ENCODE measurements around the gene DHX16. TPM values are rescaled to one million over a fixed set of nuclear protein-coding genes. Genes with fewer than 3 reads are reported as not detected.
"Not testable (repeated sequence)": the region's sequence is repeated elsewhere in the genome, so short reads cannot be mapped to it uniquely, and the experiment has no call there.

Gene DHX16
- 31.5 TPM for total RNA-seq

DNA sequence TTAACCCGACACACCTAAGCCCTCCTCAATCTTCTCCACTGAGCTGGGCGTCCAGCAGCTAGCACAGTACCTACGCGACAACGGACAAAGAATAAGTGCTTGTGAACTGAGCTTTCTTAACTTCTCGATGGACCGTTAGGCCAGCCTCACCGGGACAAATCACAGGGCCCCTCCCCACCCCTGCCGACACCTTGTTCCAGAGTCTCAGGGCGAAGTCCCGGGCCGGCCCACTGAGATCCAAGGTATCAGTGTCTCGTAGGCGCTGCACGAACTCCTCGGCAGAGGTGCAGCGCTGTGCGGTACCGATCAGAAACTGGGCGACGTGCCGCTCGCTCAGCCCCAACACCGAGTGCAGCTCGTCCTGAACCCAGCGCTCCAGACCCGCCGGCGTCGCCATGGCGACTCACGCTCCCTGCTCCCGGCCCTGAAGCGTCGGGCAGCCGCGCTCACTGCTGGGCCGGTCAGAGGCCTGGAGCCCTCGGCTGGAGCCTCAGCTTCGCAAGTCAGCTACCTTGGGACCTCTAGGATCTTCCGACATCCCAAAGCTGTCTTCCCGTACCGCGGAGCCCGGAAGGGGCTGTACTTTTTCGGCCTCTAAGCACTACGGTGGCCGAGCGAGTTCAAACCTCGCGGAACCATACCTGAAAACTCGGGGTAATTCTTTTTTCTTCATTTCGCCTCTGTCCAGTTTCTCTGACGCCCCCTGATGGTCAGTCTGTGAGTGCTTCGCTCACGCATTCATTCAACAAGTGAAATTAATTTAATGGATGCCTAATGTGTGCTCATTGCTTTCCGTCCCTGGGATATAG, at the start of gene DHX16:
TSS of gene DHX16 (minus strand) at position 562 of the 809 bp plus-strand sequence. CDS start at position 397, 165 bp downstream.
- DNase-seq (ENCODE audit: low spot score) = peak; percentile 96

DNA sequence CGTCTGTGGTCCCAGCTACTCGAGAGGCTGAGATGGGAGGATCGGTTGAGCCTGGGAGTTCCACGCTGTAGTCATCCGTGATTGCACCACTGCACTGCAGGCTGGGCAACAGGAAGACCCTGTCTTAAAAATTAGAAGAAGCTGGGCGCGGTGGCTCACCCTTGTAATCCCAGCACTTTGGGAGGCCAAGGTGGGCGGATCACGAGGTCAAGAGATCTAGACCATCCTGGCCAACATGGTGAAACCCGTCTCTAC, 49.1 kb upstream of the DHX16 start:
- DNase-seq (ENCODE audit: low spot score) = not testable (repeated sequence)

DNA sequence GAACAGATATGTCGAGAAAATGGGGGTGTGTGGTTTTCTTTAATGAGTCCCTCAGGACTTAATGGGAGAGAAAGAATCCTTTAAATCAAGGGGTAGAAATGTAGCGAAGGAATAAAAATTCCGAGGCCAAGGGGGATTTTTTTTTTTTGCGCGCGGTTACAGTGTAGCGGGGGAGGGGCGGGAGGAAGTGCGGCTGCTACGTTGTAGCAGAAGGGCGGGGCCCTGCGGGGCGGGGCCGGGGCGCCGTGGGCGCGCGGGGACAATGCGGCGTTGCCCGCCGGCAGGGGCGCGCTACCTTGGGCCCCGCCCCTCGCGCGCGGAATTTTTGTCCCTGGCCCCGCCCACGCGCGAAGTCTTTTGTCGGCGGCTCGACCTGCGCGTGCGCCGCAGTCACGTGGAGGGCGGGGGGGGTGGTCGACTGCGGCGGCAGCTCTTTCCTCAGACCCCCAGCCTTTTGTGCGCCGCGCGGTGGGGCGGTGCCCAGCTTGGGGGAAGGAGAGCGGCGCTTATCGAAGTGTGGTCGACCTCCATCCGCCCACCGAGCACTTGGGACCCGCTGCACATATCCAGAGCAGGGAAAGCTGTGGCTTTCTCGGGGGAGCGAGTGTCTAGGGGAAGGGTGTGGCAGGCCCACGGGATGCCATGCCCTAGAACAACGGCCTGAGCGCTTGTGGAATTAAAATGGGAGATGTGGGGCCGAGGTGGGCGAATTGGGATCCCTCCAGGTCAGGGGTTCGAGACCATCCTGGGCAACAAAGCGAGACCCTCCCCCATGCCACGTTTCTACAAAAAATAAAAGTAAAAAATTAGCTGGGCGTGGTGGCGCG, 48.6 kb upstream of the DHX16 start:
- DNase-seq (ENCODE audit: low spot score) = peak; percentile 92

DNA sequence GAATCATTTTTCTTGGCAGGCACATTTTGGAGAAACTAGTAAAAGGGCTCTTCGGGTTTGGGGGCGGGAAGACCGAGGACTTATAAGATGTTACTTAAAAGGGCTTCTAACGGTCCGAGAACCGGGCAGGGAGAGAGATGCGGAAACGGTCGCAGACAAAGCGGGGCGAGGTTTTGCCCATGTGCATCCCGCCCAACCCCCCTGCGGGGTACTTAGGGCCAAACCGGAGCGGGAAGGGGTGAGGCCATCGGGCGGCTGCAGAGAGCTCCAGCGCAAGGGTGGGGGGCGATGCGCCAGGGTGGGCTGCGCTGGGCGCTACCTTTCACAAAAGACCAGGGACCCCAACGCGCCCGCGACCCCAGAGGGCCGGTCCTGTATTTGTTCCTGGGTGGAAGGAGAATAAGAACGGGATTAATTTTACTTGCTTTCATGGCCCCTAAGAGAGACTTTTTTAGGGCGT, 48.0 kb upstream of the DHX16 start:
- DNase-seq (ENCODE audit: low spot score) = peak; percentile 83

DNA sequence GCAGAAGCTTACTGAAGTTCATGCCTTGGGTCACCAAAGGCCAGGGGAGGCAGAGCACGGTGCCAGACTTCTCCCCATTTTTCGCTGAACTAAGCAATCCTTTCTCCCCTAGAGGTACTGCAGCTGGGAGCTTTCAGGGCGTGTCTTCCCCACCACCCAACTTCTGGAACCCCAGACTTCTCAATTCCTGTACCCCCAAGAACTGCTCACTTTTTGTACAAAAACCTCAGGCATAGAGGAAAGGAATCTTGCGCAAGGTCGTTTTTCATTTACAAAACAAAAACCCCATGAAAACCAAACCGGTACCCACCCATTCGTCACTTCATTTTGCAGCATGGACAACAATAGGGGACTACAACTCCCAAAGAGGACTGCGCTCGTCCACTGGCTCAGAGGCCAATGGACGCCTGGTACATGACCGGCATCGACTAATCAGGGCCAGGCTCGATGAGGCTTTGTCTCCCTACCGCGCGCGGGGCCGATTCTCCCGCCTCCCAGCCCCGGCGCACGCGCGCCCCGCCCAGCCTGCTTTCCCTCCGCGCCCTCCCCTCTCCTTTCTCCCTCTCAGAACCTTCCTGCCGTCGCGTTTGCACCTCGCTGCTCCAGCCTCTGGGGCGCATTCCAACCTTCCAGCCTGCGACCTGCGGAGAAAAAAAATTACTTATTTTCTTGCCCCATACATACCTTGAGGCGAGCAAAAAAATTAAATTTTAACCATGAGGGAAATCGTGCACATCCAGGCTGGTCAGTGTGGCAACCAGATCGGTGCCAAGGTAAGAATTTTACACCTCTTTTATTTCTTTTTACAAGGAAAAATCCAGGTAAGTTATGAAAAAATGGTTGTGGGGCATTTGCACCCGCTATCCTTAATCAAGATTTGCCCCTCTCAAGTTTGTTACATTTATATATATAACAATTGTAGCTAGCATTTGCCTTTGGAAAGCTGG, 47.3 kb upstream of the DHX16 start, which contains the start of gene TUBB:
TSS of gene TUBB (plus strand) at position 562 of the 947 bp plus-strand sequence. CDS start at position 717, 155 bp downstream.
- peak; percentile 97 for DNase-seq (ENCODE audit: low spot score)

DNA sequence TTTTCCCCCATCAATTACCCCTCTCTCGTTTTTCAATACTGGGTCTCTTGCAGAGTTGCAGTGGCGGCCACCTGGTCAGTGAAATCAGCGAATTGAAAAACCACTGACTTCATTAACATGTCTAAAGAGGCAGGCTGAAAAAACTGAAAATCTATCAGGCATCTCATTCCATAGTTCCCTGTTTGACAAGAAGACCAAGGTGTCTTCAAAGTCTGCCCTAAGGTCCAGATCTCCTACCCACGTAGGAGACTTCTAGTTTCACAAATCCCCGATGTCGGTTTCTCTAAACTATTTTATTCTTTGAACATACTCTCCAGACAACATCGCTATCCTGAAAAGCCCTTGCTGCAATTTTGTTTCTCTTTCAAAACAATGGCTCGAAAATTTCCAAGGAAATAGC, 46.5 kb upstream of the DHX16 start:
- no peak for DNase-seq (ENCODE audit: low spot score)

DNA sequence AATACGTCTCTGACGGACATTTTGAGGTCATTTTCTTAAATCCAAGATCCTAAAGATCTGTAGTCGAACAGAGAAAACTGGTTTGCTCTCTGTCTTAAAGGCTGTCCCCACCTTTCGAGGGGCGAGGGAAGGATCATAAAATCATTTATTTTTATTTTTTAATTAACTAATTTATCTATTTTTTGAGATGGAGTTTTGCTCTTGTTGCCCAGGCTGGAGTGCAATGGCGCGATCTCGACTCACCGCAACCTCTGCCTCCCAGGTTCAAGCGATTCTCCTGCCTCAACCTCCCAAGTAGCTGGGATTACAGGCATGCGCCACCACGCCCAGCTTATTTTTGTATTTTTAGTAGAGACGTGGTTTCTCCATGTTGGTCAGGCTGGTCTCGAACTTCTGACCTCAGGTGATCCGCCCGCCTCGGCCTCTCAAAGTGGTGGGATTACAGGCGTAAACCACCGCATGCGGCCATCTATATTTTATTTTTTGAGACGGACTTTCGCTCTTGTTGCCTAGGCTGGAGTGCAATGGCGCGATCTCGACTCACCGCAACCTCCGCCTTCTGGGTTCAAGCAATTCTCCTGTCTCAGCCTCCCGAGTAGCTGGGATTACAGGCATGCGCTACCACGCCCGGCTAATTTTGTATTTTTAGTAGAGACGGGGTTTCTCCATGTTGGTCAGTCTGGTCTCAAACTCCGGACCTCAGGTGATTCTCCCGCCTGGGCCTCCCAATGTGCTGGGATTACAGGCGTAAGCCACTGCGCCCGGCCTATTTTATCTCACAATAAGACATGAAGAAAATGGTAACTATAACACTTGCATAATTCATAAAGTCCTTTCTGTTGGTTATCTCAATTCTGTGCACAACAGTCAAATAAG, 45.3 kb upstream of the DHX16 start:
- not testable (repeated sequence) for DNase-seq (ENCODE audit: low spot score)

DNA sequence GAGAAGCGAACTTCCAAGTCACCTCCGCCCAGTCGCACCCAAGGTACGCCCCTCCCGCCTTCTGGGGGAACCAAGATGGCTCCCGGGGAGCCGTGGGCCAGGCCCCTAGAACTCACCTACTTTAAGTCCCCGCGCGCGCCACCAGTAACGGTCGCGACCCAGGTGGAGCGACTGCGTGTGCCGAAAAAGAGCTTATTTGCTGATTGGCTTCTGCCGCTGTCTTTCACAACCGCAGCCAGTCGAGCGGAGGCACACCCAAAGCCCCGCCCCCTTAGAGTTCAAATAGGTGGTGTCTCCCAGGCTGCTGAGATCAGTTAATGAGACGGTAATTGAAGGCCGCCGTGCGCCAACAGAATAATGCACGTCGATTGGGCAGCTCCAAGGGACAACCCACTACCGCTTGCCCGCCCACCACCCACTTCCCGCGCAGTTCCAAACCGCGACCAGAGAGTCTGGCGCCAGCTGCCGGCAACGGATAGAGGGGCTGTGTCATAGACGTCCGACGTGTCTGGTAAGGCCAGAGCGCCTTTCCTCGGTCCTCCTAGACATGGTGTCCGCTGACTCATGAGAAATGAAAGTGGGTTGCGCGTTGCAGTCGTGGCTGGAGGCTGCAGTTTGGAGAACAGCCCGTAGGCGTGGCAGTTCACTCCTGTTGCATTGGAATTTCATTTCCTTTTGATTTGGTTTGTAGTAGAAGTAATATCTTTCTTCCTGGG, 44.5 kb upstream of the DHX16 start, which contains the start of gene MDC1:
TSS of gene MDC1 (minus strand) at position 153 of the 716 bp plus-strand sequence. CDS start 2,106 bp downstream, outside the sequence.
- peak; percentile 99 for DNase-seq (ENCODE audit: low spot score)

DNA sequence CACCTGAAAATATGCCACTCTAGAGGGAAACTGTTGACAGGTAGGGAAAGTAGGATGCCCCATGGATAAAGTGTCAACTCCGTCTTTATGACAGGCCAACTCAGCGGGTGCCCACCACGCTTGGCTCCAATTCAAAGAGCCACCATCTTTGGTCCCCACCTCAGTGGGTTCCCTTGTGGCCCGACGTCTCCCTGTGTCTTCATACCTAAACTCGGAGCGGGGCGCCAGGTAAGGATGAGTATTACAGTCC, 44.0 kb upstream of the DHX16 start:
- no peak for DNase-seq (ENCODE audit: low spot score)

DNA sequence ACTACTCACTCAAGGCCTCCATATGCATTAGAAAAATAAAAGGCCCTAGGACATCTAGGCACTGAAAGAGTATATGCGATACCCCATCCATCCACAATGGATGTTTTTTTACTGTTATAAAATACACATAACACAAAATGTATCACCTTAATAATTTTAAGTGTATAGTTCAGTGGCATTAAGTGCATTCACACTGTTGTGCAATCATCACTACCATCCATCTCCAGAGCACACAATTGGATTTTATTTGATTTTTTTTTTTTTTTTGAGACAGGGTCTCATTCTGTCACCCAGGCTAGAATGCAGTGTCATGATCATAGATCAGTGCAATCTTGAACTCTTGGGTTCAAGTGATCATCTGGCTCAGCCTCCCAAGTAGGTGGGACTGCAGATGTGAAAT, 41.5 kb upstream of the DHX16 start:
- no peak for DNase-seq (ENCODE audit: low spot score)

DNA sequence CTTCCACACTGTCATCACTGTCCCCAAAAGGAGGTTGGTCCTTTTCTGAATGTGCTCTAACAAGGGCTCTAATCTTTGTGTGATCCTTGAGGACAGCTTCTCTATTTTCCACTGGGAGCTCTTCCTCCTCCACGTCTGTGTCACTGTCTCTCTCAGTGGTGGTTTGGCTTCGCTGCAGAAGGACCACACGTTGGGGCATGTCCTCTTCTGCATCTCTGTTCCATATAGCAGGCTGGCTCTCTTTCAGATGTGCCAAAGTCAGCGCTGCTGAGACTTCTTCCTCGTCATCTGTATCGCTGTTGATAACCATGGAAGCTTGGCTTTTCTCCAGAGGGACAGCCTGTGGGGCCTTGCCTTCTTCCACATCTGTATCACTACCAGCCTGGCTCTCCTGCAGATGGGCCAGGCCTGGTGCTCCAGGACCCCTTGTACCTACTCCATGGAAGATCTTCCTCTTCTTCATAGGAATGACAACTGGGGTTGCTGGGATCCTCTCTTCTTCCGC, 39.7 kb upstream of the DHX16 start:
- no peak for DNase-seq (ENCODE audit: low spot score)

DNA sequence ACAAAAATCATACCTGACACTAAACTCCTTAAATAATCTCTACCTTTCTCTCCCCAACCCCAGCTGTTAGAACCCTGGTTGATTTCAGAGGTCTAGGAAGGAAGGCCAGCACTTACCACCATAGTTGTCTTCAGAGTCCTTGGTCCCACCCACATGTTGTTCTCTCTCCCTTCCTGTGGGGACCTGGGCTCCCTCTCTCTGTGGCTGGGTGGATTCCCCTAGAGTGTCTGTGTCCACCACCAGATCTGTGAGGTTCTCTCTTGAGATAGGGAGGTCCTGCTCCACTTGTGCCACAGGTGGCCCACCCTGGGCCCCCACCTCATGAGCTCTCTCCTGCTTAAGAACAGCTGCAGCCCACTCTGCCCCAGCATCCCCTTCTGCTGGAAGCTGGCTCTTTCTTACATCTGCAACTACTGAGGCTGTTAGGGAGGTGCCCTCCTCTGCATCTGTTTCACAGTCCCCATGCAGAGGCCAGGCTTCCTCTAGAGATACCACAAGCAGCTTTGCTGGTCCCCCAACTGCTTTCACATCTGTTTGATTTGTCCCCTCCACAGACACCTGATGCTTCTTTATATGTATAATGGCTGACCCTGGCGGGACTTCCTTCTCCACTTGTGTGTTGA, 39.1 kb upstream of the DHX16 start:
- no peak for DNase-seq (ENCODE audit: low spot score)

DNA sequence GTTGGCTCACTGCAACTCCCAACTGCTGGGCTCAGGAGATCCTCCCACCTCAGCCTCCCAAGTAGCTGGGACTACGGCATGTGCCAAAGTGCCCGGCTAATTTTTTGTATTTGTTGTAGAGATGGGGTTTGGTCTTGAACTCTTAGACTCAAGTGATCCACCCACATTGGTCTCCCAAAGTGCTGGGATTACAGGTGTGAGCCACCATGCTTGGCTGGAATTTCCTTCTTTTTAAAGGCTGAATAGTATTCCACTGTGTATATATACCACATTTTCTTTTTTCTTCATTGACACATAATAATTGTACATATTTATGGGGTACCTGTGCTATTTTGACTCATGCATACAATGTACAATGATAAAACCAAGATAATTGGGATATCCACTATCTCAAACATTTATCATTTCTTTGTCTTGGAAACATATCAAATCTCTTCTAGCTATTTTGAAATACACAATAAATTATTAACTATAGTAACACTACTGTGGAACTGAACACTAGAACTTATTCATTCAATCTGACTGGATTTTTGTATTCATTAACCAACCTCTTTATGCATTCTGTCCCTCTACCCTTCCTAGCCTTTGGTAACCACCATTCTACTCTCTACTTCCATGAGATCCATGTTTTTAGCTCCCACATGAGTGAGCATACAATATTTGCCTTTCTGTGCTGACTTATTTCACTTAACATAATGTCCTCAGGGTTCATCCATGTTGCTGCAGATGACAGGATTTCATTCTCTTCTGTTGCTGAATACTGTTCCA, 36.5 kb upstream of the DHX16 start:
- DNase-seq (ENCODE audit: low spot score) = no peak

DNA sequence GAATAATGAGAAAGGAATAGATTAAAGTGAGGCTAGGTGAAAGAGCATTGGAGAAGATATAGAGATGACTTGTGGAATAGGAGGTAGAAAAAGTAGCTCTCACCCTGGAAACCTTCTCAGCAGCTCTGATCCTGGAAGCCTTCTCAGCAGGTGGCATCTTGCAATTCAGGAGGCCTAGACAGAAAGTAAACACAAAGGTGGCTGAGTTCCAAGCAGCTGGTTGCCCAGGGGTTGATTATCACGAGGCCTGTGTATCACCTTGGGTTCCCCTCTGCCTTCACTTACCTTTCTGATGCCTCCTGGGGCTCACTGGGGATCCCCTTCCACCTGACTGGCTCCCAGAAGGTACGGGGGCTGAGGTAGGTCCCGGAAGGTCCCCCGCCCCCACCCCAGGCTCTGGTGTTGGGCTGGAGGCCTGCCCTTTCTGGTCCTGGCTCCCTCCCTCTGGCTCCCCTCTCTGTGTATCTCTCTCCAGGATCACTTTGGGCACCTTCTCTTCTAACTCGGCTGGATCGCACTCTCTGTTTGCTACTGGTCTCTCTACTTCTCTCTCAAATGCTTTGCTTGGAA, 34.6 kb upstream of the DHX16 start:
- no peak for DNase-seq (ENCODE audit: low spot score)

DNA sequence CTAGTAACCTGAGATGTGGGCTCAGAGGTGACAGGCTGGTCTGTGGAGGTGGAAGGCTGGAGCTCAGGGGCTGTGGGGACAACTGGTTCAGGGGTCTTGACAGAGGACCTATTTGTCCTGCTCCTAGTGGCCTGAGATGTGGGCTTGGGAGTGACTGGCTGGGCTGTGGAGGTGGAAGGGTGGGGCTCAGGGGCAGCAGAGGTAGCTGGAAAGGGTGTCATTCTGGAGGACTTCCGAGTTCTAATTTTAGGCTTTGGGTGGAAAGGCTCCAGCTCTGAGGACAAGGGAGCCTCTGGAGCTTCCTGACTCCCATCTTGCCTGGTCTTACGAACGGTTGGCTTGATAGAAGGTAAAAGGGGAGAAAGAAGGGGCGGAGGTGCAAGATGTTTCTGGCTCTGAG, 32.8 kb upstream of the DHX16 start:
- DNase-seq (ENCODE audit: low spot score) = no peak

DNA sequence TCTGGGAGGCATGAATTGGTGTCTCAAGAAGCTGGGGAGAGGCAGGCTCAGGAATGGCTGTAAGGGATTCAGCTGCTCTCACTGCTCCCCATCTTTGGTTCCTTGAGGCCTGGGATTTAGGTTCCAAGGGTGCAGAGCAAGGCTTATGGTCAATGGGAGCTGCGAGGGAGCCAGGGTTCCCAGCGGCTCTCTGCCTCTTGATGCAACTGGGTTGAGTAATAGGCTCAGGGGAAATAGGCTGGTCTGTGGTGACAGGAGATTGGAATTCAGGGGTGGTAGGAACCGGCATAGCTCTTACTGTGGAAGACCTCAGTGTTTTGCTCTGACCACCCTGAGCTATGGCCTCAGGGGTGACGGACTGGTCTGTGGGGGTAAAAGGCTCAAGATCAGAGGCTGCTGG, 31.0 kb upstream of the DHX16 start:
- no peak for DNase-seq (ENCODE audit: low spot score)

DNA sequence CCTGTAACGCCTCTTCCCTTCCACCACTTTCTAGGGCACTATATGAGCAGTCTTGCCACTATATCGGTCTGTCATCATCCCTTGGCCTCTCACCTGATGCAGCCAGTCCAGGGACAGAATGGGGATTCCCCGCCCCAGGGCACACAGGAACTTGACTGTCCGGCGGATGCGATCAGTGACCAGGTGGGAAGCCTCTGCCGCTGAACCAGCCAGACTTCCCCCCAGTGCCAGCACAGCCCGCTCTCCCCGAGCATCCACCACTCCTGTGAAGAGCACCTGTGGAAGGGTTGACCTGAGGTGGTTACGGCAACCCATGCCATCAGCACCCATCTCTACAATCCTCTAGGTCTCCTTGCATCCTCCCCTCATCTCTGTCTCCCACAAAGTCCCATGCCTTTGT, 30.2 kb upstream of the DHX16 start:
- DNase-seq (ENCODE audit: low spot score) = no peak

DNA sequence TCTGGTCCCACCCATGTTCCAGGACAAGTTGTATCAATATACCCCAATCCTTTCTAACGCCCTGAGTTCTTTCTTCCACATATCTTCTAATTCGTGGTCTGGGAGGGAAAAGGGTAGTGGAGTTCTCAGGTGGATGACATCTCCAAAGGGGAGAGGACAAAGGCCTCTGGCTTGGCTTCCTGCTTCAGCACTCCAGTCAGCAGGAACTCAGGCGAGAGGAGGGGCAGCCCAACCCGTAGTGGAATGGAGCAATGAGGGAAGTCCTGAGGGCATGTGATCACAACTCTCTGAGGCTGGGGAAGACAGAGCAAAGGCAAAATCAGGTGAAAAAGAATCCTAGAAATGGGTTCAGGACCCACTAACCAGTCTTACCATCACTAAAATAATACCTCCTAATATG, 27.5 kb upstream of the DHX16 start:
- no peak for DNase-seq (ENCODE audit: low spot score)

DNA sequence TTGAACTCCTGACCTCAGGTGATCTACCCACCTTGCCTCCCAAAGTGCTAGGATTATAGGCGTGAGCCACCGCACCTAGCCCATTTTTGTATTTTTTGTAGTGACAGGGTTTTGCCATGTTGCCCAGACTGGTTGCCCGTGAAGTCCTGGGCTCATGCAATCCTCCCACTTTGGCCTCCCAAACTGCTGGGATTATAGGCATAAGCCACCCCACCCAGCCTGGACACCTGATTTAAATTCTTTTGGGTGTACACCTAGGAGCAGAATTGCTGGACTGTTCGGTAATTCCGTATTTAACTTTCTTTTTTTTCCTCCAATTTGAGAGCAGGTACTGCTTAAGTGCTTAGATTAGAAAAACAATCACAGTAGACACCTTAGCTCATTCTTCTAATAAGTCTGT, 23.6 kb upstream of the DHX16 start:
- DNase-seq (ENCODE audit: low spot score) = no peak
